Skeletal muscle satellite cell (primary cell): ENCODE measurements around the gene RIPOR1. TPM values are rescaled to one million over a fixed set of nuclear protein-coding genes. Genes with fewer than 3 reads are reported as not detected.

Experiments
- small RNA-seq: library from RNA; depleted of rRNA; stranded (forward); fragments of <200 nt; gene quantifications from one replicate; pipeline ENCODE3, GENCODE V24; 2012

Gene RIPOR1

Small RNA genes within 50 kb of the gene (small RNA-seq; reads per million reads assigned to genes)
- gene AC027682.3: not detected
